ENCODE data around the gene NEUROD6.

GRCh38 chr7:31312889-31313288 is 27.6 kb downstream of the NEUROD6 start:
- no peak for TF ChIP-seq POLR2A (IDR thresholded peaks at IDR 0.05)
- no peak for TF ChIP-seq CTCF (IDR thresholded peaks at IDR 0.05 in 8 of 11, conservative IDR thresholded peaks at IDR 0.05 in 3 of 11)
- TF ChIP-seq POLR2AphosphoS5 (IDR thresholded peaks at IDR 0.05) = no peak
